ENCODE results near the gene ATP5MK.
"Not testable (repeated sequence)": the region's sequence is repeated elsewhere in the genome, so short reads cannot be mapped to it uniquely, and the experiment has no call there.

DNA sequence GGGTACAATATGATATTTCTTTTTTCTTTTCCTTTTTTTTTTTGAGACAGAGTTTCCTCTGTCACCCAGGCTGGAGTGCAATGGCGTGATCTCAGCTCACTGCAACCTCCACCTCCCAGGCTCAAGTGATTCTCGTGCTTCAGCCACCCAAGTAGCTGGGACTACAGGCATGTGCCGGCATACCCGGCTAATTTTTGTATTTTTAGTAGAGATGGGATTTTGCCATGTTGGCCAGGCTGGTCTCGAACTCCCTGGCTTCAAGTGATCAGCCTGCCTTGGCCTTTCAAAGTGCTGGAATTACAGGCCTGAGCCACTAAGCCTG, 20.8 kb upstream of the ATP5MK start:
- TF ChIP-seq, protein P1, sequence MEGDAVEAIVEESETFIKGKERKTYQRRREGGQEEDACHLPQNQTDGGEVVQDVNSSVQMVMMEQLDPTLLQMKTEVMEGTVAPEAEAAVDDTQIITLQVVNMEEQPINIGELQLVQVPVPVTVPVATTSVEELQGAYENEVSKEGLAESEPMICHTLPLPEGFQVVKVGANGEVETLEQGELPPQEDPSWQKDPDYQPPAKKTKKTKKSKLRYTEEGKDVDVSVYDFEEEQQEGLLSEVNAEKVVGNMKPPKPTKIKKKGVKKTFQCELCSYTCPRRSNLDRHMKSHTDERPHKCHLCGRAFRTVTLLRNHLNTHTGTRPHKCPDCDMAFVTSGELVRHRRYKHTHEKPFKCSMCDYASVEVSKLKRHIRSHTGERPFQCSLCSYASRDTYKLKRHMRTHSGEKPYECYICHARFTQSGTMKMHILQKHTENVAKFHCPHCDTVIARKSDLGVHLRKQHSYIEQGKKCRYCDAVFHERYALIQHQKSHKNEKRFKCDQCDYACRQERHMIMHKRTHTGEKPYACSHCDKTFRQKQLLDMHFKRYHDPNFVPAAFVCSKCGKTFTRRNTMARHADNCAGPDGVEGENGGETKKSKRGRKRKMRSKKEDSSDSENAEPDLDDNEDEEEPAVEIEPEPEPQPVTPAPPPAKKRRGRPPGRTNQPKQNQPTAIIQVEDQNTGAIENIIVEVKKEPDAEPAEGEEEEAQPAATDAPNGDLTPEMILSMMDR (IDR thresholded peaks at IDR 0.05; ENCODE audit: low read depth, low read length, poor library complexity, severe bottlenecking) = not testable (repeated sequence)
- TF ChIP-seq EZH2phosphoT487 (IDR thresholded peaks at IDR 0.05; ENCODE audit: borderline replicate concordance, low read length) = not testable (repeated sequence)

All from DOHH2 (cell line).